Measurements from ENCODE around the gene ATG10. TPM values are rescaled to one million over a fixed set of nuclear protein-coding genes. Genes with fewer than 3 reads are reported as not detected.
"Not testable (repeated sequence)": the region's sequence is repeated elsewhere in the genome, so short reads cannot be mapped to it uniquely, and the experiment has no call there.

Gene ATG10
- polyA plus RNA-seq, 1 donor from 2014 or later, result 12.1 TPM

GRCh38 chr5:82130602-82131001 is 158.8 kb downstream of the ATG10 start:
- no peak for TF ChIP-seq RAD21 (conservative IDR thresholded peaks at IDR 0.05)
- TF ChIP-seq MXI1 (conservative IDR thresholded peaks at IDR 0.05; ENCODE audit: poor library complexity, severe bottlenecking), result no peak
- H3K27me3 ChIP-seq (ENCODE audit: insufficient read depth, low read depth, low read length), result no peaks in the 10 kb centered on the region

GRCh38 chr5:82137205-82137604 is 165.4 kb downstream of the ATG10 start:
- H3K4me2 ChIP-seq (ENCODE audit: low read length), result no peak overlapping the region
- no peak overlapping the region for H2AFZ ChIP-seq (ENCODE audit: low read depth, low read length)
- no peaks in the 10 kb centered on the region for H4K20me1 ChIP-seq (ENCODE audit: insufficient read depth)
- H3F3A ChIP-seq (ENCODE audit: insufficient read depth, low read length, poor library complexity, severe bottlenecking), result no peaks in the 10 kb centered on the region
- H3K27ac ChIP-seq (ENCODE audit: low read length), result no peak overlapping the region
- H3K27me3 ChIP-seq (ENCODE audit: insufficient read depth, low read depth, low read length), result no peaks in the 10 kb centered on the region
- no peaks in the 10 kb centered on the region for H3K79me2 ChIP-seq (replicated peaks; ENCODE audit: insufficient read depth, low read length)
- no peak for TF ChIP-seq EP300 (conservative IDR thresholded peaks at IDR 0.05; ENCODE audit: poor library complexity, severe bottlenecking)
- TF ChIP-seq POLR2AphosphoS5 (IDR thresholded peaks at IDR 0.05), result no peak
- no peak for TF ChIP-seq MXI1 (conservative IDR thresholded peaks at IDR 0.05; ENCODE audit: poor library complexity, severe bottlenecking)
- TF ChIP-seq EZH2 (IDR thresholded peaks at IDR 0.05; ENCODE audit: borderline replicate concordance, insufficient read depth, low read length, poor library complexity, severe bottlenecking), result no peak
- TF ChIP-seq TAF1 (IDR thresholded peaks at IDR 0.05; ENCODE audit: low read depth), result no peak
- no peak for TF ChIP-seq RAD21 (conservative IDR thresholded peaks at IDR 0.05)
- no peak for TF ChIP-seq REST (IDR thresholded peaks at IDR 0.05; ENCODE audit: borderline replicate concordance)
- no peak for TF ChIP-seq SMC3 (conservative IDR thresholded peaks at IDR 0.05; ENCODE audit: poor library complexity)
- TF ChIP-seq CTCF (IDR thresholded peaks at IDR 0.05; ENCODE audit: poor library complexity, severe bottlenecking), result no peak
- H3K4me3 ChIP-seq (ENCODE audit: low read length), result no peak overlapping the region
- H3K9me3 ChIP-seq (ENCODE audit: low read length), result peaks cover 3% of the 10 kb centered on the region
- no peaks in the 10 kb centered on the region for H3K9me2 ChIP-seq (ENCODE audit: insufficient read depth, low read length)
- H3K36me3 ChIP-seq (ENCODE audit: insufficient read depth, low read length), result no peaks in the 10 kb centered on the region
- no peak overlapping the region for H3K9ac ChIP-seq (ENCODE audit: low read length)

More at GRCh38 chr5:82130602-82131001, 158.8 kb downstream of the ATG10 start:
- H3K9me3 ChIP-seq (ENCODE audit: low read length), result no peaks in the 10 kb centered on the region
- no peaks in the 10 kb centered on the region for H3K9me2 ChIP-seq (ENCODE audit: insufficient read depth, low read length)
- H3K79me2 ChIP-seq (replicated peaks; ENCODE audit: insufficient read depth, low read length), result no peaks in the 10 kb centered on the region
- no peaks in the 10 kb centered on the region for H3F3A ChIP-seq (ENCODE audit: insufficient read depth, low read length, poor library complexity, severe bottlenecking)
- H2AFZ ChIP-seq (ENCODE audit: low read depth, low read length), result no peak overlapping the region
- no peak overlapping the region for H3K4me3 ChIP-seq (ENCODE audit: low read length)
- H3K36me3 ChIP-seq (ENCODE audit: insufficient read depth, low read length), result no peaks in the 10 kb centered on the region
- H4K20me1 ChIP-seq (ENCODE audit: insufficient read depth), result no peaks in the 10 kb centered on the region
- H3K27ac ChIP-seq (ENCODE audit: low read length), result no peak overlapping the region
- no peak overlapping the region for H3K4me2 ChIP-seq (ENCODE audit: low read length)
- H3K9ac ChIP-seq (ENCODE audit: low read length), result no peak overlapping the region

GRCh38 chr5:82139837-82140236 is 168.0 kb downstream of the ATG10 start:
- not testable (repeated sequence) for H3K27me3 ChIP-seq (ENCODE audit: insufficient read depth, low read depth, low read length); H4K20me1 ChIP-seq (ENCODE audit: insufficient read depth); H3K79me2 ChIP-seq (replicated peaks; ENCODE audit: insufficient read depth, low read length); H3K36me3 ChIP-seq (ENCODE audit: insufficient read depth, low read length); H3K4me3 ChIP-seq (ENCODE audit: low read length); H3K27ac ChIP-seq (ENCODE audit: low read length); H2AFZ ChIP-seq (ENCODE audit: low read depth, low read length); H3K9me3 ChIP-seq (ENCODE audit: low read length); H3F3A ChIP-seq (ENCODE audit: insufficient read depth, low read length, poor library complexity, severe bottlenecking); H3K9ac ChIP-seq (ENCODE audit: low read length); H3K4me2 ChIP-seq (ENCODE audit: low read length); H3K9me2 ChIP-seq (ENCODE audit: insufficient read depth, low read length)

All from neural cell (in vitro differentiated cells).